DOHH2 (cell line): ENCODE measurements around the gene TNXB.
"Not testable (repeated sequence)": the region's sequence is repeated elsewhere in the genome, so short reads cannot be mapped to it uniquely, and the experiment has no call there.

Source experiments
- H3F3A ChIP-seq: fragments of 200-600 bp; sonication (generic), shearing (Covaris generic); 2 replicates; pipeline ENCODE4 v1.6.0; 2016; ENCODE audit warnings: antibody characterized with exemption, mild to moderate bottlenecking; ENCODE audit not compliant: control insufficient read depth, insufficient read depth
- H3K27ac ChIP-seq: fragments of 200-600 bp; sonication (generic); 2 replicates; pipeline ENCODE4 v1.5.1; 2014; ENCODE audit warnings: low read depth, mild to moderate bottlenecking, low read length, moderate library complexity
- H3K27me3 ChIP-seq: fragments of 200-600 bp; sonication (generic); 2 replicates; pipeline ENCODE4 v1.6.1; 2014; ENCODE audit warnings: mild to moderate bottlenecking, low read length, mixed read lengths; ENCODE audit not compliant: control insufficient read depth
- H3K36me3 ChIP-seq: fragments of 200-600 bp; sonication (generic); 2 replicates; pipeline ENCODE4 v1.6.1; 2014; ENCODE audit warnings: mild to moderate bottlenecking, low read length, moderate library complexity, mixed read lengths; ENCODE audit not compliant: control insufficient read depth
- H3K4me1 ChIP-seq: fragments of 200-600 bp; sonication (generic); 2 replicates; pipeline ENCODE4 v1.6.1; 2014; ENCODE audit warnings: mild to moderate bottlenecking, low read length, mixed read lengths; ENCODE audit not compliant: control insufficient read depth
- H3K4me2 ChIP-seq: fragments of 200-600 bp; sonication (generic); 2 replicates; pipeline ENCODE4 v1.6.0; 2014; ENCODE audit warnings: mild to moderate bottlenecking, low read length, moderate library complexity
- H3K4me3 ChIP-seq: fragments of 200-600 bp; sonication (generic); 2 replicates; pipeline ENCODE4 v1.5.1; 2014; ENCODE audit warnings: mild to moderate bottlenecking, low read length, mixed read lengths
- H3K79me2 ChIP-seq: fragments of 200-600 bp; sonication (generic); 2 replicates; pipeline ENCODE4 v1.6.1; 2014; ENCODE audit warnings: mild to moderate bottlenecking, low read length, mixed read lengths; ENCODE audit not compliant: control insufficient read depth
- H3K9me2 ChIP-seq: fragments of 200-600 bp; sonication (generic); replicated peaks from 2 replicates; pipeline ENCODE4 v1.6.1; 2014; ENCODE audit warnings: mild to moderate bottlenecking, low read length, mixed read lengths; ENCODE audit not compliant: control insufficient read depth
- H3K9me3 ChIP-seq: fragments of 200-600 bp; sonication (generic); 2 replicates; pipeline ENCODE4 v1.6.1; 2014; ENCODE audit warnings: antibody characterized with exemption, low read length, mixed read lengths; ENCODE audit not compliant: control insufficient read depth, insufficient read depth
- H4K20me1 ChIP-seq: fragments of 200-600 bp; sonication (generic); 2 replicates; pipeline ENCODE4 v1.6.0; 2014; ENCODE audit warnings: low read depth, mild to moderate bottlenecking, antibody characterized with exemption, low read length, moderate library complexity; ENCODE audit not compliant: control insufficient read depth, insufficient read depth
- EZH2phosphoT487 ChIP-seq: fragments of 200-600 bp; sonication (generic); IDR thresholded peaks from 2 replicates; pipeline ENCODE4 v1.6.1; 2017; ENCODE audit warnings: borderline replicate concordance, mild to moderate bottlenecking, antibody characterized with exemption, low read length, moderate library complexity, mixed read lengths
- TF ChIP-seq, protein P1 (sequence below): fragments of 200-600 bp; sonication (generic); IDR thresholded peaks from one replicate; pipeline ENCODE4 v1.5.1; 2014; ENCODE audit warnings: antibody characterized with exemption, mild to moderate bottlenecking, low read depth, low read length; ENCODE audit not compliant: poor library complexity, severe bottlenecking

The TNXB gene

DNA sequence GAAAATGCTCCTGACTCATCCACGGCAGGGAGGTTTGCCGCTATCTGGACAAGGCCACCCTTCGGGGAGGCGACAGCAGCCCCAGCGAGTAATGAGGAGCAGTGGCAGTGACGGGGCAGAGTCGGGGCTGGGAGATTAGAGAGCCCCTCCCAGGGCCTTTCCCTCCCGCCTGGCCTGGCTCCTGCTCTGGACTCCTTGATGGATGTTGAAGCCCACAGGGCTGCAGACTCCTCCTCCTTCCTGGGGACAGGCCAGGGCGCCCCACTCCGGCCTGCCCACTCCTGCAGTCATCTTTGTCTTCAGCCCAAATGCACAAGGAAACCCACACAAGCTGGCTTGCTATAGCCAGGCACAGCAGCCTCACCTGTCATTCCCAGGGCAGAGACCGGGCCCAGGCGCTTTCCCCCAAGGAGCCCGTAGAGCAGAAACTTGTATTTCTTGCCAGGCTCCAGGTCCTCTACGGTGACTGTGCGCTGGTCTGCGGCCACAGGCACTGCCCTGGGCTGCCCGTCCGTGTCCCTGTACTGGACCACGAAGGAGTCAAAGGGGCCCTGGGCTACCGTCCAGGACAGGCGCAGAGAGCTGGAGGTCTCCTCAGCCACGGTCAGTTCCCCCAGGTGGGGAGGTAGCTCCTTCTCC is 63.2 kb downstream of the TNXB start:
- H4K20me1 ChIP-seq: no peaks in the 10 kb centered on the region
- H3K9me2 ChIP-seq: no peaks in the 10 kb centered on the region
- H3K36me3 ChIP-seq: no peaks in the 10 kb centered on the region
- no peak overlapping the region for H3K4me2 ChIP-seq
- TF ChIP-seq EZH2phosphoT487: no peak
- TF ChIP-seq, protein P1, sequence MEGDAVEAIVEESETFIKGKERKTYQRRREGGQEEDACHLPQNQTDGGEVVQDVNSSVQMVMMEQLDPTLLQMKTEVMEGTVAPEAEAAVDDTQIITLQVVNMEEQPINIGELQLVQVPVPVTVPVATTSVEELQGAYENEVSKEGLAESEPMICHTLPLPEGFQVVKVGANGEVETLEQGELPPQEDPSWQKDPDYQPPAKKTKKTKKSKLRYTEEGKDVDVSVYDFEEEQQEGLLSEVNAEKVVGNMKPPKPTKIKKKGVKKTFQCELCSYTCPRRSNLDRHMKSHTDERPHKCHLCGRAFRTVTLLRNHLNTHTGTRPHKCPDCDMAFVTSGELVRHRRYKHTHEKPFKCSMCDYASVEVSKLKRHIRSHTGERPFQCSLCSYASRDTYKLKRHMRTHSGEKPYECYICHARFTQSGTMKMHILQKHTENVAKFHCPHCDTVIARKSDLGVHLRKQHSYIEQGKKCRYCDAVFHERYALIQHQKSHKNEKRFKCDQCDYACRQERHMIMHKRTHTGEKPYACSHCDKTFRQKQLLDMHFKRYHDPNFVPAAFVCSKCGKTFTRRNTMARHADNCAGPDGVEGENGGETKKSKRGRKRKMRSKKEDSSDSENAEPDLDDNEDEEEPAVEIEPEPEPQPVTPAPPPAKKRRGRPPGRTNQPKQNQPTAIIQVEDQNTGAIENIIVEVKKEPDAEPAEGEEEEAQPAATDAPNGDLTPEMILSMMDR: no peak
- H3K4me3 ChIP-seq: no peak overlapping the region
- peaks cover 4% of the 10 kb centered on the region; the same call in 1 of the 2 replicates for H3K27me3 ChIP-seq
- H3K27ac ChIP-seq: no peak overlapping the region
- H3F3A ChIP-seq: no peaks in the 10 kb centered on the region
- no peaks in the 10 kb centered on the region for H3K4me1 ChIP-seq
- H3K9me3 ChIP-seq: no peaks in the 10 kb centered on the region
- no peaks in the 10 kb centered on the region for H3K79me2 ChIP-seq

- H3K4me2 ChIP-seq, H3K4me3 ChIP-seq, H4K20me1 ChIP-seq, H3K4me1 ChIP-seq, H3K36me3 ChIP-seq, H3K79me2 ChIP-seq, H3K27ac ChIP-seq, H3F3A ChIP-seq, H3K27me3 ChIP-seq, H3K9me3 ChIP-seq, H3K9me2 ChIP-seq: not testable (repeated sequence)
Observed at GRCh38 chr6:32044916-32045315, 64.2 kb downstream of the TNXB start.

- not testable (repeated sequence) for H3K4me2 ChIP-seq, H3F3A ChIP-seq, H3K4me3 ChIP-seq, H3K27ac ChIP-seq, H3K9me2 ChIP-seq, H4K20me1 ChIP-seq, H3K79me2 ChIP-seq, H3K27me3 ChIP-seq, H3K36me3 ChIP-seq, H3K9me3 ChIP-seq, H3K4me1 ChIP-seq
Observed at GRCh38 chr6:32043589-32044380, 65.4 kb downstream of the TNXB start.

DNA sequence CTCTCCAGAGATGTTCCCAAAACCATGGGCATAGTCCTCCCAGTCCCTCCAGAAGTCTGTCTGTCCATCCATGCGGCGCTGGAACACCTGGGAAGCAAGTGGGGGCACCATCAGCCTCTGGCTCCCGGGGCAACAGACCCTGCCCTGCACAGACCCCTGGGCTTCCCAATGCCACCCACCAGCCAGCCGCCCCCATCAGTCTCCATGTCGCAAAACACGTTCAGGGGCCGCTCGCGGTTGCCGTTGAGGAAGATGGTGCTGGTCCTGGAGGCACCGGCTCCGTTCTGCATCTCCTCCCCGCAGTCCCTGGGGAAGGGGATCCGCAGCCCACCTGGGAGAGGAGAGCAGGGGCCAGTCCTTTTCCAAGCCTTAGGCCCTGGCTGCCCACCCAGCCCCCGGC is 66.9 kb downstream of the TNXB start:
- H3K4me2 ChIP-seq, H3K4me3 ChIP-seq, H3K9me3 ChIP-seq, H3K36me3 ChIP-seq, H3F3A ChIP-seq, H3K27me3 ChIP-seq, H4K20me1 ChIP-seq, H3K79me2 ChIP-seq, H3K9me2 ChIP-seq, H3K4me1 ChIP-seq, H3K27ac ChIP-seq: not testable (repeated sequence)

DNA sequence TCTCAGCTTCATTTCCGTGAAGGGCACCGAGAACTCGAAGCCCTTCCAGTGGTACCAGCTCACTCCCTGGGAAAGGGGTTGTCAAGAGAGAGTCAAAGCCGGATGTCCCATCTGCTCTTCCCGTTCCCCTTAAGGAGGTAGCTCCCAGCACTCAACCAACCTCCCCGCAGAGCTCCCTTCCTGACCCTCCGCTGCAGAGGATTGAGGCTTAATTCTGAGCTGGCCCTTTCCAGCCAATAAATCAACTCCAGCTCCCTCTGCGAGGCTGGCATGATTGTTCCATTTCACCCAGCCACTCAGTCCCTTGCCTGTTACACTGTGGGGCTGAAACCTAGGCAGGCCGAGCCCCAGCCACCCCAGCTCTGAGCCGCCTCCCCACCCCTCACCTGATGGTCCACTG is 67.8 kb downstream of the TNXB start:
- not testable (repeated sequence) for H3K4me1 ChIP-seq, H3K4me3 ChIP-seq, H4K20me1 ChIP-seq, H3K4me2 ChIP-seq, H3K27me3 ChIP-seq, H3F3A ChIP-seq, H3K9me2 ChIP-seq, H3K79me2 ChIP-seq, H3K27ac ChIP-seq, H3K9me3 ChIP-seq, H3K36me3 ChIP-seq

- not testable (repeated sequence) for H3K27me3 ChIP-seq, H3K4me2 ChIP-seq, H4K20me1 ChIP-seq
Observed at GRCh38 chr6:32041050-32041321, 68.2 kb downstream of the TNXB start.

GRCh38 chr6:32040299-32041049 is 68.7 kb downstream of the TNXB start:
- H3K4me1 ChIP-seq, H3K4me2 ChIP-seq, H3K79me2 ChIP-seq, H4K20me1 ChIP-seq, H3K4me3 ChIP-seq, H3K9me3 ChIP-seq, H3K27ac ChIP-seq, H3K36me3 ChIP-seq, H3K9me2 ChIP-seq, H3F3A ChIP-seq, H3K27me3 ChIP-seq: not testable (repeated sequence)

More at GRCh38 chr6:32041050-32041321, 68.2 kb downstream of the TNXB start:
- H3K36me3 ChIP-seq, H3K4me3 ChIP-seq, H3K4me1 ChIP-seq, H3K27ac ChIP-seq, H3K9me2 ChIP-seq, H3K9me3 ChIP-seq, H3F3A ChIP-seq, H3K79me2 ChIP-seq: not testable (repeated sequence)
